GM23248 (cell line): ENCODE results near the gene ELFN1. TPM values are rescaled to one million over a fixed set of nuclear protein-coding genes. Genes with fewer than 3 reads are reported as not detected.

Experiments used
- DNase-seq: peaks from one replicate; pipeline ENCODE4 v3.0.0-alpha.2; 2015
- H2AFZ ChIP-seq: fragments of 200-600 bp; sonication (generic); 2 replicates; pipeline ENCODE4 v1.6.1; 2016; ENCODE audit warnings: antibody characterized with exemption
- H3F3A ChIP-seq: fragments of 200-600 bp; sonication (generic); 2 replicates; pipeline ENCODE4 v1.6.1; 2016; ENCODE audit warnings: mild to moderate bottlenecking, antibody characterized with exemption, mixed run types; ENCODE audit not compliant: insufficient read depth
- H3K27ac ChIP-seq: fragments of 200-600 bp; sonication (generic); 2 replicates; pipeline ENCODE4 v1.5.1; 2016; ENCODE audit warnings: mild to moderate bottlenecking
- H3K27me3 ChIP-seq: fragments of 200-600 bp; sonication (generic); replicated peaks from 2 replicates; pipeline ENCODE4 v1.6.1; 2016; ENCODE audit warnings: mild to moderate bottlenecking; ENCODE audit not compliant: insufficient read depth
- H3K36me3 ChIP-seq: fragments of 200-600 bp; sonication (generic); 2 replicates; pipeline ENCODE4 v1.6.1; 2016; ENCODE audit warnings: low read depth, mild to moderate bottlenecking
- H3K4me1 ChIP-seq: fragments of 200-600 bp; sonication (generic); 2 replicates; pipeline ENCODE4 v1.6.1; 2016; ENCODE audit warnings: mild to moderate bottlenecking; ENCODE audit not compliant: insufficient read depth
- H3K4me2 ChIP-seq: fragments of 200-600 bp; sonication (generic); one replicate; pipeline ENCODE4 v1.6.1; 2016; ENCODE audit warnings: mild to moderate bottlenecking; ENCODE audit not compliant: unreplicated experiment
- H3K4me3 ChIP-seq: fragments of 200-600 bp; sonication (generic); 2 replicates; pipeline ENCODE4 v1.5.1; 2016; ENCODE audit warnings: mild to moderate bottlenecking
- H3K79me2 ChIP-seq: fragments of 200-600 bp; sonication (generic); 2 replicates; pipeline ENCODE4 v1.6.1; 2016; ENCODE audit warnings: mild to moderate bottlenecking; ENCODE audit not compliant: insufficient read depth
- H3K9ac ChIP-seq: fragments of 200-600 bp; sonication (generic); 2 replicates; pipeline ENCODE4 v1.6.1; 2016; ENCODE audit warnings: mild to moderate bottlenecking
- H3K9me2 ChIP-seq: fragments of 200-600 bp; sonication (generic); 2 replicates; pipeline ENCODE4 v1.6.1; 2016; ENCODE audit warnings: mixed run types, mild to moderate bottlenecking, moderate library complexity; ENCODE audit not compliant: insufficient read depth
- H3K9me3 ChIP-seq: fragments of 200-600 bp; sonication (generic); one replicate; pipeline ENCODE4 v1.6.1; 2017; ENCODE audit warnings: low read depth
- H4K20me1 ChIP-seq: fragments of 200-600 bp; sonication (generic); 2 replicates; pipeline ENCODE4 v1.6.0; 2016; ENCODE audit not compliant: insufficient read depth
- EZH2 ChIP-seq: fragments of 200-600 bp; sonication (generic); IDR thresholded peaks from 2 replicates; pipeline ENCODE4 v1.6.1; 2018; ENCODE audit warnings: antibody characterized with exemption, mild to moderate bottlenecking; ENCODE audit not compliant: insufficient read depth, poor library complexity, severe bottlenecking
- EZH2phosphoT487 ChIP-seq: fragments of 200-600 bp; sonication (generic); IDR thresholded peaks from 2 replicates; pipeline ENCODE4 v1.6.1; 2018; ENCODE audit warnings: antibody characterized with exemption, moderate library complexity, mild to moderate bottlenecking, low read depth; ENCODE audit not compliant: insufficient read depth
- WGBS, 2 experiments: methylation state at CpG; one replicate each; pipeline ENCODE4 v1.1.6; 2015 to 2017; ENCODE audit warnings: low lambda C conversion rate in 2 of 2, low coverage in 1 of 2; ENCODE audit errors: missing lambda C conversion rate in 2 of 2; 5-methylcytosine and 5-hydroxymethylcytosine counted together
- in situ Hi-C: fragments of 300-500 bp; cut with MboI; formaldehyde crosslinking; loops from 2 replicates; pipeline ENCODE4 v1.15.0; 2020
- polyA plus RNA-seq: library from polyadenylated mRNA; unstranded; fragments of >200 nt; fragmentation: Nextera tagmentation; extraction: Ambion mirVana; gene quantifications from 2 replicates; pipeline ENCODE4 v1.2.1, GENCODE V29; 2016
- total RNA-seq: library from RNA; depleted of rRNA; stranded (reverse); fragments of >200 nt; shearing (Covaris generic); gene quantifications from 2 replicates; pipeline ENCODE4 v1.2.3, GENCODE V29; 2014

Gene ELFN1
- total and polyA plus RNA-seq, 2 experiments from 2014 or later, result 0.13 to 6.2 TPM

DNA sequence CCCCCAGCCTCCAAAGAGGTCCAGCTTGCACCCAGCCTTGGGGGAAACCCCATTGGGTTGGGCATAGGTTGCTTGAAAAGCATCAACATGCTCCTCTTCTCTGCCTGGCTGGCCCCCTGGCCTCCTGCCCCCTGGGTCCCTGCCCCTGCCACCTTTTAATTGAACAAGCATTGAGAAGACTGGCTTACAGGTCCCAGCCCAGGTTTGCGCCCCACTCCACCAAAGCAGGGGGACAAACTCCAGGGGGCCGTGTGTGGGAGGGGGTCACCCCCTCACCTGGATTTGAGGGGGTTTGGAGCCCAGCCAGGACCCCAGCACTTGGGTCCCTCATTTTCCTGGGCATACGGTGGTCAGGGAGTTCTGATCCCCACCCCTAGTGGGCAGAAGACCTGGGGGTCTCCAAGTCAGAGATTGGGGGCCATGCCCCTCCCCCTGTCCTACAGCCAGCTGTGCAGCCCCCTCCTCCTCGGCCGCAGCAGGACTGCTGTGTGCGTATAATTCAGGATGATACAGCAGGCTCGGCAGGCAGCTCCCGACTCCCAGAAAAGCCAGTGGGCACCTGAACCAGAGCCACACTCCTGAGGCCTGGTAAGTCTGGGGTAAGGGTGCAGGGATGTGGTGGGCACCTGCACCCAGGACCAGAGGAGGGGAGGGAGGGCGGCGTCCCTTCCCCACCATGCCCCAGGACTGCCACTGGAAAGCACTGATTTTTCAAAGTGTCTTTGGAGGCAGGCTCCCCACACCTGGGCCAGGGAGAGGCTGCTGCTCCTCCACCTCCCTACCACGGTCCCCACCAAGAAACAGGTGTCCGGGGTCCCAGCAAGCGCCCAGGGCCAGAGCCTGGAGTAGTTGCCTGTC lies 1.7 kb downstream of the ELFN1 start:
- Histone ChIP-seq H3K9me2 (no peaks in the 10 kb centered on the region), H3K4me1 (no peaks in the 10 kb centered on the region), H4K20me1 (no peaks in the 10 kb centered on the region), H3K36me3 (no peaks in the 10 kb centered on the region), H2AFZ (no peak overlapping the region), H3K9me3 (no peaks in the 10 kb centered on the region), H3K27ac (no peak overlapping the region), H3K9ac (no peak overlapping the region), H3K4me2 (no peak overlapping the region), H3K27me3 (peaks cover 4% of the 10 kb centered on the region; the same call in 1 of the 2 replicates), H3K79me2 (no peaks in the 10 kb centered on the region), H3F3A (0 out of 2 replicates have a peak, but pooled peaks cover 5% of the 10 kb centered on the region), H3K4me3 (no peak overlapping the region)
- TF ChIP-seq EZH2phosphoT487, result no peak
- no peak for TF ChIP-seq EZH2
- in situ Hi-C loops, result no loop called here
- no peak for DNase-seq
- WGBS, 2 experiments, result 78 to 87% methylated on average over 10 to 13 of the region's 13 CpGs

DNA sequence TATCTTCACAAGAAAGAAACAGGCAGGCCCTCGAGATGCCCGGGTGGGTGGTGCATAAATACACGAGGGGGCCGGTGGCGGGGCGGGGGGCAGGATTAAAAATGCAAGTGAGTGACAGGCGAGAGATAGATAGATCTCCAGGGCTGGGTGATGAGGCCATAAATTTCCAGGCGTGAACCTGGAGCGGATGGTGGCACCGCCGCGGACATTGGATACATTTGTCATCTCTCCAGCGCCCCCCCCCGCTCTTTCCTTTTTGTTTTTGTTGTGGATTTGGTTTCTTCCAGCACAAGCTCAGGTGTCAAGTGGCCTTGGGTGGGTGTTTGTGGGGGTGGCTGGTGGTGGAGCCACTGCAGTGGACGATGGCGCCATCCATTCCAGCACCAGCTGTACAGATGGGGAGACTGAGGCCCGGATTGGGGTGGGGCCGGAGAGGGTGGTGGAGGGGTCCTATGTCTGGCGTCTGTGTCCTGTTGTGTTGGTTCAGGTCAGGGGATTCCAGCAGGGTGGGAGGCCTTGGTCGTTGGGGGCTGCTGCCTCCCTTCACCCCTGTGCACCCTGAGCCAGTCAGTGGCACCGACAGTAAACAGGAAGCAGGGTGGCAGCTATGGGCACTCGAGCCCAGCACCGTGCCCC lies 2.9 kb downstream of the ELFN1 start:
- TF ChIP-seq EZH2phosphoT487 (no peak), EZH2 (no peak)
- Histone ChIP-seq H3K36me3 (no peaks in the 10 kb centered on the region), H3K9me2 (no peaks in the 10 kb centered on the region), H3K27me3 (peaks cover 4% of the 10 kb centered on the region; the same call in 1 of the 2 replicates), H2AFZ (no peak overlapping the region), H3K4me2 (no peak overlapping the region), H3K79me2 (no peaks in the 10 kb centered on the region), H3K9me3 (no peaks in the 10 kb centered on the region), H3K4me3 (no peak overlapping the region), H3F3A (0 out of 2 replicates have a peak, but pooled peaks cover 4% of the 10 kb centered on the region), H3K4me1 (no peaks in the 10 kb centered on the region), H3K9ac (no peak overlapping the region), H3K27ac (no peak overlapping the region), H4K20me1 (no peaks in the 10 kb centered on the region)
- in situ Hi-C loops, result no loop called here
- 84 to 90% methylated on average over 16 to 22 of the region's 23 CpGs for WGBS, 2 experiments
- no peak for DNase-seq

- no peaks in the 10 kb centered on the region for H3K9me3 ChIP-seq
- H3K4me2 ChIP-seq, result no peak overlapping the region
- 78 to 87% methylated on average over 14 of the region's 14 CpGs for WGBS, 2 experiments
- no peak overlapping the region for H3K9ac ChIP-seq
- H3K9me2 ChIP-seq, result no peaks in the 10 kb centered on the region
- no peaks in the 10 kb centered on the region for H3K79me2 ChIP-seq
- in situ Hi-C loops, result no loop called here
- no peaks in the 10 kb centered on the region for H3K4me1 ChIP-seq
- H3K27ac ChIP-seq, result no peak overlapping the region
- TF ChIP-seq EZH2 (no peak), EZH2phosphoT487 (no peak)
- H3K36me3 ChIP-seq, result no peaks in the 10 kb centered on the region
- no peak overlapping the region for H2AFZ ChIP-seq
- no peak overlapping the region for H3K4me3 ChIP-seq
- H3K27me3 ChIP-seq, result peaks cover 4% of the 10 kb centered on the region; the same call in 1 of the 2 replicates
- no peak for DNase-seq
- no peaks in the 10 kb centered on the region for H4K20me1 ChIP-seq
- no peaks in the 10 kb centered on the region for H3F3A ChIP-seq
These were observed 3.6 kb downstream of the ELFN1 start for GRCh38 chr7:1673581-1674118.

GRCh38 chr7:1674161-1675035 lies 4.3 kb downstream of the ELFN1 start:
- in situ Hi-C loops, result no loop called here
- H3K9me3 ChIP-seq, result no peaks in the 10 kb centered on the region
- TF ChIP-seq EZH2phosphoT487 (no peak), EZH2 (no peak)
- H3K4me3 ChIP-seq, result no peak overlapping the region
- no peaks in the 10 kb centered on the region for H3K9me2 ChIP-seq
- no peaks in the 10 kb centered on the region for H4K20me1 ChIP-seq
- no peak overlapping the region for H3K4me2 ChIP-seq
- no peak overlapping the region for H2AFZ ChIP-seq
- H3K27me3 ChIP-seq, result peaks cover 4% of the 10 kb centered on the region; the same call in 1 of the 2 replicates
- DNase-seq, result no peak
- H3K4me1 ChIP-seq, result no peaks in the 10 kb centered on the region
- no peaks in the 10 kb centered on the region for H3F3A ChIP-seq
- no peaks in the 10 kb centered on the region for H3K36me3 ChIP-seq
- H3K9ac ChIP-seq, result no peak overlapping the region
- no peaks in the 10 kb centered on the region for H3K79me2 ChIP-seq
- H3K27ac ChIP-seq, result no peak overlapping the region
- WGBS, 2 experiments, result 88 to 92% methylated on average over 19 to 20 of the region's 21 CpGs
